Gastrocnemius medialis (tissue), 4 donors: ENCODE data around the gene TBATA. TPM values are rescaled to one million over a fixed set of nuclear protein-coding genes. Genes with fewer than 3 reads are reported as not detected.

Experiments
- ATAC-seq, 2 donors: fragments of 150-250 bp; one replicate each; pipeline ENCODE4 v1.9.1; 2016
- DNase-seq, 2 donors: peaks; one replicate each; pipeline ENCODE4 v3.0.0-alpha.2; 2019
- H3K27ac ChIP-seq, 4 donors: fragments of 200-600 bp; sonication (generic); 1 replicate in 1 of 4; 2 replicates in 3 of 4; pipeline ENCODE4 v1.5.1; 2016 to 2018; ENCODE audit warnings: mild to moderate bottlenecking in 2 of 4, moderate library complexity in 1 of 4
- H3K27me3 ChIP-seq, 3 donors: fragments of 200-600 bp; sonication (generic) in 2 of 3; 1 replicate in 1 of 3; 2 replicates in 2 of 3; pipeline versions ENCODE4 v1.5.1 to v1.6.0; 2016 to 2019; ENCODE audit warnings: mild to moderate bottlenecking in 1 of 3, moderate library complexity in 1 of 3
- H3K36me3 ChIP-seq, 2 donors: fragments of 200-600 bp; sonication (generic) in 1 of 2; one replicate each; pipeline ENCODE4 v1.5.1; 2017 to 2018
- H3K4me1 ChIP-seq, 2 donors: fragments of 200-600 bp; sonication (generic) in 1 of 2; one replicate each; pipeline ENCODE4 v1.5.1; 2016 to 2017; ENCODE audit warnings: mild to moderate bottlenecking in 2 of 2
- H3K4me3 ChIP-seq, 4 donors: fragments of 200-600 bp; sonication (generic) in 3 of 4; 1 replicate in 1 of 4; 2 replicates in 3 of 4; pipeline ENCODE4 v1.5.1; 2016 to 2019; ENCODE audit warnings: mild to moderate bottlenecking in 2 of 4
- H3K9me3 ChIP-seq, 3 donors: fragments of 200-600 bp; sonication (generic) in 2 of 3; 1 replicate in 1 of 3; 2 replicates in 2 of 3; pipeline ENCODE4 v1.5.1; 2016 to 2019
- CTCF ChIP-seq, 5 experiments: fragments of 450-650 bp in 3 of 5; fragments of 200-600 bp in 2 of 5; sonication (generic) in 2 of 5; IDR thresholded peaks in 4 of 5; conservative IDR thresholded peaks in 1 of 5; 1 replicate in 4 of 5; 2 replicates in 1 of 5; pipeline ENCODE4 v1.5.1; 2016 to 2019; ENCODE audit warnings: antibody characterized with exemption in 5 of 5, mild to moderate bottlenecking in 3 of 5, moderate library complexity in 3 of 5
- POLR2A ChIP-seq, 2 donors: fragments of 450-650 bp; IDR thresholded peaks; one replicate each; pipeline ENCODE4 v1.6.1; 2017; ENCODE audit warnings: antibody characterized with exemption in 2 of 2, mild to moderate bottlenecking in 2 of 2, moderate library complexity in 2 of 2
- in situ Hi-C, 4 donors: fragments of 200-750 bp; cut with MboI; loops; one replicate each; pipeline versions ENCODE4 v1.15.0 to v1.8.0; 2017; ENCODE audit warnings: low sequenced_read_pairs in 4 of 4
- intact Hi-C: fragments of 100-400 bp; cut with DNase I; formaldehyde crosslinking; loops from one replicate; pipeline ENCODE4 v1.15.1; 2023; ENCODE audit warnings: low total_unique reads
- total RNA-seq, 4 donors: library from RNA; depleted of rRNA; stranded (reverse); fragments of >200 nt; gene quantifications; one replicate each; pipeline versions ENCODE4 v1.1.0 to v1.2.3, GENCODE V29; 2016

TBATA gene
- total RNA-seq, 4 donors from 2014 or later, result not detected

GRCh38 chr10:70779511-70780369 is 5.4 kb downstream of the TBATA start:
- in situ Hi-C loops (no loop called here), intact Hi-C loops (no loop called here)
- Histone ChIP-seq H3K9me3 (no peaks in the 10 kb centered on the region), H3K27ac (no peak overlapping the region), H3K4me3 (no peak overlapping the region), H3K4me1 (no peaks in the 10 kb centered on the region), H3K27me3 (no peaks in the 10 kb centered on the region), H3K36me3 (no peaks in the 10 kb centered on the region)
- DNase-seq (no peak), ATAC-seq (no peak)
- no peak for TF ChIP-seq POLR2A (IDR thresholded peaks at IDR 0.05)
- TF ChIP-seq CTCF (IDR thresholded peaks at IDR 0.05 in 4 of 5, conservative IDR thresholded peaks at IDR 0.05 in 1 of 5), result no peak

- ATAC-seq (no peak), DNase-seq (no peak)
- H3K4me3 ChIP-seq, result no peak overlapping the region
- H3K27ac ChIP-seq, result no peak overlapping the region
- no peaks in the 10 kb centered on the region for H3K9me3 ChIP-seq
- no peaks in the 10 kb centered on the region for H3K4me1 ChIP-seq
- in situ Hi-C loops, result no loop called here
- intact Hi-C loops, result no loop called here
- H3K36me3 ChIP-seq, result no peaks in the 10 kb centered on the region
- no peaks in the 10 kb centered on the region for H3K27me3 ChIP-seq
- TF ChIP-seq CTCF (IDR thresholded peaks at IDR 0.05 in 4 of 5, conservative IDR thresholded peaks at IDR 0.05 in 1 of 5) (no peak), POLR2A (IDR thresholded peaks at IDR 0.05) (no peak)
Measured at GRCh38 chr10:70779088-70779487, 6.1 kb downstream of the TBATA start.

- no peaks in the 10 kb centered on the region for H3K36me3 ChIP-seq
- no peak overlapping the region for H3K4me3 ChIP-seq
- intact Hi-C loops, result no loop called here
- no peak overlapping the region for H3K27ac ChIP-seq
- no peaks in the 10 kb centered on the region for H3K27me3 ChIP-seq
- TF ChIP-seq CTCF (IDR thresholded peaks at IDR 0.05 in 4 of 5, conservative IDR thresholded peaks at IDR 0.05 in 1 of 5) (no peak), POLR2A (IDR thresholded peaks at IDR 0.05) (no peak)
- in situ Hi-C loops, result no loop called here
- ATAC-seq (no peak), DNase-seq (no peak)
- H3K9me3 ChIP-seq, result no peaks in the 10 kb centered on the region
- H3K4me1 ChIP-seq, result no peaks in the 10 kb centered on the region
Measured at GRCh38 chr10:70778267-70778924, 6.8 kb downstream of the TBATA start.

GRCh38 chr10:70777063-70777875 is 7.9 kb downstream of the TBATA start:
- in situ Hi-C loops, result no loop called here
- H3K36me3 ChIP-seq, result no peaks in the 10 kb centered on the region
- H3K27ac ChIP-seq, result no peak overlapping the region
- ATAC-seq (no peak), DNase-seq (no peak)
- no peaks in the 10 kb centered on the region for H3K27me3 ChIP-seq
- TF ChIP-seq CTCF (IDR thresholded peaks at IDR 0.05 in 4 of 5, conservative IDR thresholded peaks at IDR 0.05 in 1 of 5), result no peak
- no peak for TF ChIP-seq POLR2A (IDR thresholded peaks at IDR 0.05)
- no peak overlapping the region for H3K4me3 ChIP-seq
- H3K9me3 ChIP-seq, result no peaks in the 10 kb centered on the region
- intact Hi-C loops, result no loop called here
- no peaks in the 10 kb centered on the region for H3K4me1 ChIP-seq
